Measurements from ENCODE around the gene KRTAP10-4.
"Not testable (repeated sequence)": the region's sequence is repeated elsewhere in the genome, so short reads cannot be mapped to it uniquely, and the experiment has no call there.

The KRTAP10-4 gene

GRCh38 chr21:44573630-44574456, at the start of gene KRTAP10-4:
KRTAP10-4 (plus strand) TSS chr21:44573729; CDS start chr21:44573759, 30 bp downstream.
- not testable (repeated sequence) for DNase-seq

GRCh38 chr21:44524414-44525371, 48.8 kb upstream of the KRTAP10-4 start:
- no peak for DNase-seq

- DNase-seq = no peak
Observed at GRCh38 chr21:44525391-44526095, 48.0 kb upstream of the KRTAP10-4 start.

- no peak for DNase-seq
Observed at GRCh38 chr21:44526096-44526997, 47.2 kb upstream of the KRTAP10-4 start.

GRCh38 chr21:44527156-44527982, 46.2 kb upstream of the KRTAP10-4 start:
- DNase-seq = no peak

GRCh38 chr21:44527983-44528633, 45.4 kb upstream of the KRTAP10-4 start:
- DNase-seq = no peak

DNA sequence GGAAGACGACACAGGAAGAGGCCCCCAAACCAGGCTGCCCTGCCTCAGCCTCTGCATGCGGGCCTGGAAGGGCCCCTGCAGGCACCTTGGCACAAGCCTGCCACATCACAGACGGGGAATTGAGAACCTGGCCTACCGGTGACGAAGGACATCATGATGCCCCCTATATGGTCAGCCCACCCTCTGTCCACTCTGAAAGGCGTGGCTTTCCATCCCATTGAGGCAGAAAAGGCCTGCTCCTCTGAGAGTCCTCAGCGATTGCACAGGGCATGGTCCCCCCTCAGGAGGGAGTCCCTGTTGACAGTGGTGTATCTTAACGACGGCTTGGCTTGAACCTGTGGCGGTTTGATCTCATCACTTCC, 44.9 kb upstream of the KRTAP10-4 start:
- no peak for DNase-seq

- DNase-seq = no peak
Observed at GRCh38 chr21:44529011-44529421, 44.5 kb upstream of the KRTAP10-4 start.

DNA sequence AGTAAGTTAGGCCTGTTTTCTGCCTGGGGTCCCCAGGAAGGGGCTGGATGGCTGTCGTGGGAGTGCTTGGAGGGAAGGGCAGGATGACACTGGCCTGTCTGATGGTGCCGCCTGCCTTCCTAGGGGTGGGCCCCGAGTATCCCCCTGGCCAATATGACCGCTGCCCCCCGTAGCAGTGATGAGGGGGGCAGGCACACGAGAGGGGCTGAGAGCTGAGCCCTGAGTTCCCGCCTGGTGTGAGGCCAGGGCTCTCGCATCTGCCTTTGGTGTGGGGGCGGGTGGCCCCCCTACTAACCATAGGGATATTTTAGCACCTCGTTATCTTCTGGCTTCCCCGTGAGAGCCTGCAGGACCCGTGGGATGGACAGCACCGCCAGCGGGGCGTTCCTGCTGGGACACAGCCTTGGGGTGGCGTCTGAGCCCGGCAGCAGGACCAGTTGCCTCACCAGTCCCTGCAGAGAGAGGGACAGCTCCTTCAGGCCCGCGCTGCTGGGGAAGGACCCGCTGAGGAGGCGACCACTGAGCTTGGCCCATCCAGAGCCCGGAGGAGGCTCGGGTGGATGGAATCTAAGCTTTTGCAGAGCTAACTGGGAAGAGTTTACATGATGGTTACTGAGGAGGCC, 43.9 kb upstream of the KRTAP10-4 start:
- DNase-seq = no peak

GRCh38 chr21:44530221-44530902, 43.2 kb upstream of the KRTAP10-4 start:
- no peak for DNase-seq

- no peak for DNase-seq
Observed at GRCh38 chr21:44530903-44531605, 42.5 kb upstream of the KRTAP10-4 start.

- DNase-seq = no peak
Observed at GRCh38 chr21:44531606-44532564, 41.6 kb upstream of the KRTAP10-4 start.

GRCh38 chr21:44532712-44533111, 40.8 kb upstream of the KRTAP10-4 start:
- DNase-seq = no peak

- no peak for DNase-seq
Observed at GRCh38 chr21:44533121-44533890, 40.2 kb upstream of the KRTAP10-4 start.

- no peak for DNase-seq
Observed at GRCh38 chr21:44533891-44534627, 39.5 kb upstream of the KRTAP10-4 start.

DNA sequence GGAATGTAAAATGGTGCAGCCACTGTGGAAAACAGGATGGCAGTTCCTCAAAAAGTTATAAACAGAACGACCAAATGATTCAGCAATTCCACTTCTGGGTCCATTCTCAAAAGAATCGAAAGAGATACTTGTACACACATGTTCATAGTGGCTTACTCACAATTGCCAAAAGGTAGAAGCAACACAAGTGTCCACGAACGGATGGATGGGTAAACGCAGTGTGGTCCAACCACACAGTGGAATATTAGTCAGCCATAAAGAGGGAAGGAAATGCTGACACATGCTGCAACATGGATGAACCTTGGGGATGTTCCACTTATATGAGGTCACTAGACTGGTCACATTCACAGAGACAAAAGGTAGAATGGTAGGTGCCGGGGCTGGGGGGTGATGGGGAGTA, 38.8 kb upstream of the KRTAP10-4 start:
- no peak for DNase-seq

Measured in CD4-positive, alpha-beta T cell treated with Interleukin-4 for 4 hours (primary cell).